GM21825 (cell line): Measurements from ENCODE around the gene MRAP2.

ENCODE experiments used
- ATAC-seq: cut with Tn5 transposase; IDR thresholded peaks from one replicate; pipeline ENCODE4 v1.9.1; 2021; ENCODE audit warnings: mild to moderate bottlenecking, moderate library complexity; ENCODE audit not compliant: unreplicated experiment

Gene MRAP2

GRCh38 chr6:84033523-84034451 lies at the start of gene MRAP2:
MRAP2 (plus strand) TSS chr6:84033772; CDS start chr6:84055319, 21,547 bp downstream.
- ATAC-seq = no peak

- ATAC-seq = no peak
Measured at GRCh38 chr6:83984411-83984810, 49.2 kb upstream of the MRAP2 start.

- ATAC-seq = no peak
Measured at GRCh38 chr6:83985308-83985713, 48.3 kb upstream of the MRAP2 start.

GRCh38 chr6:83985715-83986114 lies 47.9 kb upstream of the MRAP2 start:
- ATAC-seq = no peak

GRCh38 chr6:83998021-83998584 lies 35.5 kb upstream of the MRAP2 start:
- ATAC-seq = no peak

- ATAC-seq = no peak
Measured at GRCh38 chr6:84001119-84001518, 32.5 kb upstream of the MRAP2 start.

- ATAC-seq = no peak
Measured at GRCh38 chr6:84002226-84002625, 31.3 kb upstream of the MRAP2 start.

- no peak for ATAC-seq
Measured at GRCh38 chr6:84003131-84003530, 30.4 kb upstream of the MRAP2 start.

- ATAC-seq = no peak
Measured at GRCh38 chr6:84003654-84004053, 29.9 kb upstream of the MRAP2 start.

GRCh38 chr6:84007871-84008270 lies 25.7 kb upstream of the MRAP2 start:
- no peak for ATAC-seq

GRCh38 chr6:84013354-84013753 lies 20.2 kb upstream of the MRAP2 start:
- no peak for ATAC-seq

GRCh38 chr6:84013931-84014330 lies 19.6 kb upstream of the MRAP2 start:
- no peak for ATAC-seq

GRCh38 chr6:84016029-84016428 lies 17.5 kb upstream of the MRAP2 start:
- no peak for ATAC-seq

GRCh38 chr6:84017709-84018452 lies 15.7 kb upstream of the MRAP2 start:
- ATAC-seq = no peak

- no peak for ATAC-seq
Measured at GRCh38 chr6:84018453-84019061, 15.0 kb upstream of the MRAP2 start.

GRCh38 chr6:84019141-84019841 lies 14.3 kb upstream of the MRAP2 start:
- no peak for ATAC-seq

- ATAC-seq = no peak
Measured at GRCh38 chr6:84019842-84020211, 13.7 kb upstream of the MRAP2 start.

- ATAC-seq = no peak
Measured at GRCh38 chr6:84021625-84022024, 11.9 kb upstream of the MRAP2 start.

GRCh38 chr6:84026721-84027164 lies 6.8 kb upstream of the MRAP2 start:
- ATAC-seq = no peak

- no peak for ATAC-seq
Measured at GRCh38 chr6:84027340-84028181, 6.0 kb upstream of the MRAP2 start.
